Right cardiac atrium (tissue), 5 donors: ENCODE measurements around the gene TEX53. TPM values are rescaled to one million over a fixed set of nuclear protein-coding genes. Genes with fewer than 3 reads are reported as not detected.
A peak's percentile ranks its signal among the peaks of the same experiment; 100 is the strongest.

ENCODE experiments used
- ATAC-seq, 2 donors: fragments of 200-7000 bp; cut with Tn5 transposase; one replicate each; pipeline versions ENCODE4 v1.8.0 to v1.9.1; 2020; ENCODE audit warnings: moderate library complexity in 2 of 2, mild to moderate bottlenecking in 1 of 2
- DNase-seq, 3 donors: peaks; one replicate each; pipeline ENCODE4 v3.0.0-alpha.2; 2020
- H3K27ac ChIP-seq: one replicate; pipeline ENCODE4 v1.5.1; 2013; ENCODE audit warnings: mild to moderate bottlenecking, low read length, control low read depth, moderate library complexity
- H3K27me3 ChIP-seq: one replicate; pipeline ENCODE4 v1.6.1; 2013; ENCODE audit not compliant: control insufficient read depth, insufficient read depth
- H3K4me1 ChIP-seq: one replicate; pipeline ENCODE4 v1.6.1; 2013; ENCODE audit warnings: low read length; ENCODE audit not compliant: control insufficient read depth, insufficient read depth
- H3K4me3 ChIP-seq: one replicate; pipeline ENCODE4 v1.5.1; 2013; ENCODE audit warnings: low read length, control low read depth
- H3K9me3 ChIP-seq: one replicate; pipeline ENCODE4 v1.6.1; 2013; ENCODE audit warnings: low read length; ENCODE audit not compliant: control insufficient read depth
- WGBS: extraction: QIAGEN DNeasy Blood & Tissue Kit; methylation state at CpG from one replicate; pipeline ENCODE4 v1.1.7; 2013; 5-methylcytosine and 5-hydroxymethylcytosine counted together
- intact Hi-C, 4 donors: fragments of 100-400 bp; cut with DNase I; formaldehyde crosslinking; loops; one replicate each; pipeline versions ENCODE4 v1.11.0 to v1.14.0; 2022 to 2023
- polyA plus RNA-seq: library from polyadenylated mRNA; stranded (reverse); fragments of 200-250 nt; gene quantifications from one replicate; pipeline ENCODE4 v1.2.3, GENCODE V29; 2013
- total RNA-seq, 4 donors: library from RNA; stranded (reverse); fragmentation: NEBNext Ultra II Directional; extraction: Animal tissue kit (Norgen Biotek cat#: 25700); gene quantifications; one replicate each; pipeline ENCODE4 v1.2.1, GENCODE V29; 2021
- donor health status: healthy with polysubstance abuse.
- donor health status: DM: no; HTN: yes; CAD: no.
- donor health status: DM: no; HTN: no; CAD: no.
- donor health status: DM: no; HTN: yes; CAD: no; lungs with severe emphysema.
- donor health status: DM: yes; HTN: yes; CAD: no.

TEX53 gene
- total and polyA plus RNA-seq, 5 donors: not detected

DNA sequence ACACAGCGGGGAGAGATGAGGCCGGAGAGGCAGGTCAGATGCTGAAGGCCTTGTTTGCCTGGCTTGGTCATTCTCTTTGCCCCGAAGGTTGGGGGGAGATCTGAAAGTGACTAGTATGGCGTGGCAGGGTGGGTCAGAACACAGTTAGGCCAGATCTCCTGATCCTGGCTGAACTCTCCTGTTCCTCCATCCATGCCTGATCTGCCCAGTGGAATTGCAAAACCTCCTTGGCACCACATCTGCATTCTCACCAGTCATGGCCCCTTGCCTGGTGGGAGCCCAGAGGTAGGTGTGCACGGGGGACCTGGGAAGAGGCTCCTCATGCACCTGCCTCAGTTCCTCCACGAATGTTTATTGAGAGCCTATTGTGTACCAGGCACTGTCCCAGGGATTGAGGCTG, 23.2 kb downstream of the TEX53 start:
- no peak overlapping the region for H3K27ac ChIP-seq
- peak in 1 of 2 donors; percentile 33 for ATAC-seq
- H3K9me3 ChIP-seq: no peaks in the 10 kb centered on the region
- intact Hi-C loops: no loop called here
- H3K4me1 ChIP-seq: no peaks in the 10 kb centered on the region
- 94% methylated on average over 6 of the region's 6 CpGs for WGBS
- no peak overlapping the region for H3K4me3 ChIP-seq
- no peaks in the 10 kb centered on the region for H3K27me3 ChIP-seq
- no peak for DNase-seq

GRCh38 chr9:114633438-114634089, 24.0 kb downstream of the TEX53 start:
- no peak for ATAC-seq
- Histone ChIP-seq H3K27ac (no peak overlapping the region), H3K27me3 (no peaks in the 10 kb centered on the region), H3K4me1 (no peaks in the 10 kb centered on the region), H3K9me3 (no peaks in the 10 kb centered on the region), H3K4me3 (no peak overlapping the region)
- intact Hi-C loops: no loop called here
- 91% methylated on average over 11 of the region's 11 CpGs for WGBS
- DNase-seq: no peak

DNA sequence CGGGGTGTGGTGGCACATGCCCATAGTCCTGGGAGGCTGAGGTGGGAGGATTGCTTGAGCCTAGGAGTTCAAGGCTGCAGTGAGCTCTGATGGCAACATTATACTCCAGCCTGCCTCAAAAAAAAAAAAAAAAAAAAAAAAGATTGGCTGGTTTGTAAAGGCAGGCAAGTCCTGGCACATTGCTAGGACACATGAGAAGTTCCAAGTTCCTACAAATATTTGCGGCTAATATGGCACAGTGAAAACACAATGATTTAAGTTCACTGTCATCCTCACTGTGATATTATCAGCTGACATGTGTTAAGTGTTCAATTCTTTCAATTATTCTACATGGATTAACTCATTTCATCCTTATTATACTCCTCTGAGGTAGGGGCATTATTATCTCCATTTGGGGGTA, 26.4 kb downstream of the TEX53 start:
- intact Hi-C loops: no loop called here
- H3K4me3 ChIP-seq: no peak overlapping the region
- no peaks in the 10 kb centered on the region for H3K4me1 ChIP-seq
- H3K27ac ChIP-seq: no peak overlapping the region
- no peaks in the 10 kb centered on the region for H3K9me3 ChIP-seq
- WGBS: under 1% methylated on average over 2 of the region's 2 CpGs
- DNase-seq (no peak), ATAC-seq (no peak)
- no peaks in the 10 kb centered on the region for H3K27me3 ChIP-seq

DNA sequence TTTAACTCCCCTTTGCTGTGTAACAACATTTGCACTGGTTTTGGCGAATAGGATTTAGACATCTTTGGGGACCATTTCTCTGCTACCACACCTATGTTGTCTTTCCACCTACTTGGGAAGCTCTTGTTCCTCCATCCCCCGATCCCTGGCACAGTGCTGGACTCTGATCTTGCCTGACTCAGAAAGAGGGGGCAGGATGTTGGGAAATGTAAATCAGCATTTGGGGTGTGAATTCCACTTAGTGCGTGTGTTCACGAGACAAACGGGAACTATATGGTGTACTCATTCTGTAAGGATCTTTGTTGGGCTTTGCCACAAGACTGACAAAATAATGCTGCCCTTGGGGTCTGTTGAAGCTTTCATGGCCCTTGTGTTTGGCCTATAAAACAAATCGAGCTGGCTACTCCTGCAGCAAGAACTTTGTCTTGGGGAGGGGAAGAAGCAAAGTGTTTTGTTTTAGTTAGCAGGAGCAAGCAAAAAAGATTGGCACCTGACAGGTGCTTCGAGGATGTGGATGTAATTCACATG, 28.0 kb downstream of the TEX53 start:
- Histone ChIP-seq H3K27me3 (no peaks in the 10 kb centered on the region), H3K27ac (no peak overlapping the region), H3K4me1 (no peaks in the 10 kb centered on the region), H3K4me3 (no peak overlapping the region), H3K9me3 (no peaks in the 10 kb centered on the region)
- ATAC-seq (no peak), DNase-seq (no peak)
- intact Hi-C loops: no loop called here
- 89% methylated on average over 7 of the region's 7 CpGs for WGBS

DNA sequence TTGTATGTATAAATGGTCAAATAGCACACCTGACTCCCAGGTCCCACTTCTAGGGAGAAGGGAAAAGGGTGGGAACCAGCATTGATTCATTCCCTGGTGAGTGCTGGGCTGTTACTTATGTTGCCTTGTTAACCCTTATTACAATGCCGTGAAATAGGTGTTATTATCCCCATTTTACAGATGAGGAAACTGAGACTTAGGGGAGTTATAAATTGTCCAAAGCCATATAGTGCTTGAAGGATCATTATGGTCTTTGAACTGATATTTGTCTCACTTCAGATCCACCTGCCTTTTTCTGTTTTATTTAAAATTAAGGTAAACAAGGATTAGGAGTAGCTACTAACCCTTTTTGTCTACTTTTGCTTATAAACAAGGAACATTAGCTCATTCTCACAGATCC, 30.1 kb downstream of the TEX53 start:
- intact Hi-C loops: no loop called here
- whole genome bisulfite sequencing: 97% methylated on average over 1 of the region's 1 CpG

GRCh38 chr9:114626415-114627020, 31.1 kb downstream of the TEX53 start:
- Histone ChIP-seq H3K4me1 (no peaks in the 10 kb centered on the region), H3K4me3 (no peak overlapping the region), H3K27me3 (no peaks in the 10 kb centered on the region), H3K27ac (no peak overlapping the region), H3K9me3 (no peaks in the 10 kb centered on the region)
- ATAC-seq: no peak
- 86% methylated on average over 4 of the region's 4 CpGs for WGBS
- no peak for DNase-seq
- intact Hi-C loops: no loop called here

More for the DNA sequence above, 30.1 kb downstream of the TEX53 start:
- Histone ChIP-seq H3K4me1 (no peaks in the 10 kb centered on the region), H3K27me3 (no peaks in the 10 kb centered on the region), H3K27ac (no peak overlapping the region), H3K9me3 (no peaks in the 10 kb centered on the region), H3K4me3 (no peak overlapping the region)
- no peak for ATAC-seq
- no peak for DNase-seq

- 90% methylated on average over 2 of the region's 2 CpGs for WGBS
- Histone ChIP-seq H3K9me3 (no peaks in the 10 kb centered on the region), H3K27me3 (no peaks in the 10 kb centered on the region), H3K27ac (no peak overlapping the region), H3K4me1 (no peaks in the 10 kb centered on the region), H3K4me3 (no peak overlapping the region)
- DNase-seq (no peak), ATAC-seq (no peak)
- intact Hi-C loops: no loop called here
These were observed 32.9 kb downstream of the TEX53 start for GRCh38 chr9:114624677-114625076.

DNA sequence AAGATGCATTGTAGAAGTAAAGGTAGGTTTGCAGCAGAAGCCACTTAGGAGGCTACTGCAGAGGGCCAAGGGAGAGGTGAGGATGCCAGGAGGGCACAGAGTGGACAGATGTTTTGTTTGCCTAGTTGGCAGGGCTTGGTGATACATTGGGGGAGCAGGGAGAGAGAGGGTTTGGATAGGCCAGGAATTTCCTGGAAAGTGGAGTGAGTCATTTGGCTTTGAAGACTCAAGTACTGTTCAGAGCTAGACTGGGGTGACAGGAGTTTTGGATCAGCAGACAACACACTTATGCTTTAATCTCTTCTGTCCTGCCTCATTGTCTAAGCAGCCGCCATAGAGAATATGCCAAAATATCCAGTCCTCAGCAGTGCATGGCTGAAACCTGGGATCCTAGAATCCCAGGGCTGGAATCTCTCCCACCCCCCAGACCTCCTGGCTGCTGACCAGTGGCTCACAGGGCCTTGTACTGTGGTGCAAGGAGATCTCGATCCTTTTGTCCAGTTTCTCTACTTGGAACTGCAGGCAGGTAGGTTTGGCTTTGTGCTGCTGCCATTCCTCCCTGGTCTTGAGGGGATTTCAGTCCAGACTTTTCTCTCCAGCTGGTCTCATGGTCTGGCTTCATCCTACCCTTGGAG, 35.5 kb downstream of the TEX53 start:
- DNase-seq (no peak), ATAC-seq (peak; percentile 78 to 90)
- Histone ChIP-seq H3K9me3 (no peaks in the 10 kb centered on the region), H3K27me3 (no peaks in the 10 kb centered on the region), H3K4me3 (no peak overlapping the region), H3K27ac (no peak overlapping the region), H3K4me1 (no peaks in the 10 kb centered on the region)
- WGBS: 54% methylated on average over 2 of the region's 2 CpGs
- intact Hi-C loops: no loop called here

DNA sequence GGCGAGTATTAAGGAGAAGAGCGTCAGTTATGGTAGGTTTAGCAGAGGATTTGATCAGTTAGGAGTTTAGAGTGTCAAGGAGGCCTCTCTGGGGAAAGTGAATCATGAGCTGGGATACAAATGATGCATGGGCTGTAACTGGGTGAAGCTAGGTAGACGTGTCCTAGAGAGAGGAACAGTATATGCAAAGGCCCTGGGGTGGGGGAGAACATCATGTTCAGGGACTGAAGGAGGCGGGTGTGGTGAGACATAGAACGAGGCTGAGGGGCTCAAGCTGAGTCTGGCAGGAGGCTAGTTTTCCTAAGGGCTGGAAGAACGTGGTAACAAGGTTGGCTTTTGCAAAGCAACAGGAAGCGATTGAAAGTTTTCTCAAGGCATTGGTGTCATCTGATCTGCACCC, 36.0 kb downstream of the TEX53 start:
- WGBS: 87% methylated on average over 7 of the region's 7 CpGs
- Histone ChIP-seq H3K27me3 (no peaks in the 10 kb centered on the region), H3K4me3 (no peak overlapping the region), H3K27ac (no peak overlapping the region), H3K4me1 (no peaks in the 10 kb centered on the region), H3K9me3 (no peaks in the 10 kb centered on the region)
- DNase-seq: no peak
- intact Hi-C loops: no loop called here
- ATAC-seq: no peak

DNA sequence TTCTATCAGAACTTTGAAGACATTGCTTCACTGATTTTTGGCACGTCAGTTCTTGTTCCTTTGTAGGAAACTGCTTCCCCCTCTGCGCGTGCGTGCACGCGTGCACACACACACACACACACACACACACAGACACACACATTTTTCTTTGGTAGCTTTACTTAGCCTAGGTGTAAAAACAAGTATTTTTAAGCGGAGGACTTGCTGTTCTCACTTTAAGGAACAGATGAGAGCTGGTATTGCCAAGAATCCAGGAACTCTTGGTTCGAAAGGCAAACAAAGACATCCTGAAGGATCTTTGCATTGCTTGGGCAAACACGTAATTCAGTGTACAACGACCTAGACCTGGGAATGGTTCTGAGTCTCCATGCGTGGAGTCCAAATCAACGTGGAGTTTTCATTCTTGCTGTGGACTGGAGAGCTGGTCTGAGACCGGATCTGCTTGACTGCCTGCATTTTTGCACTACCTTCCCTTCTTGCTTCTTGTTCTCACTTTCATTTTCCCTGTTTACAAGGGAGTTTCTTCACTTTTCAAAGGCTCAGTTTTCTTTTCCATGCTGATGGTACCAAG, 38.3 kb downstream of the TEX53 start:
- 80% methylated on average over 13 of the region's 13 CpGs for WGBS
- Histone ChIP-seq H3K4me1 (no peaks in the 10 kb centered on the region), H3K27ac (no peak overlapping the region), H3K9me3 (no peaks in the 10 kb centered on the region), H3K27me3 (no peaks in the 10 kb centered on the region), H3K4me3 (no peak overlapping the region)
- intact Hi-C loops: loop anchor here in 1 of 4 donors (10.0 kb wide), 1 partner anchor 114 kb away; the partner anchor contains the start of gene WHRN
- ATAC-seq: peak in 1 of 2 donors; percentile 21
- peak; percentile 27 to 66 (median 63) for DNase-seq
